ENCODE data around the gene ADAMTS6. TPM values are rescaled to one million over a fixed set of nuclear protein-coding genes. Genes with fewer than 3 reads are reported as not detected.

Gene ADAMTS6
- total and polyA plus RNA-seq, 9 donors: 0.80 to 3.2 (median 1.4) TPM

DNA sequence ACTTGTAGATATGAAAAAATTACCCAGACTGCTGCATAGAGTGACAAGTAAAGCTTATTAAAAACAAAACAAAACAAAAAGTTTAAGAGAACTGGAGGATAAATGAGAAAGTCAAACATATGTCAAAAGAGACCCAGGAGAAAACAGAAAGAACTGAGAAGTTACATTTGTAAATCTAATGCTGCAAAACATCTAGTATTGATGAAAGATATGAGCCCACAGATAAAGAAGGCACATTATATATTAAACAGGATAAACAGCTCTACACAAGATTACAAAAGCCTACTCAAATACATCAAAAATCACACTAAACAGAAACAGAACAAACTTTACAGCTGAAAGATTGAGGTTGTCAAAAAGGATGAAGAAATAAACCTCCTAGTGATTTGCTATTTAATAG is 55.1 kb downstream of the ADAMTS6 start:
- no peaks in the 10 kb centered on the region for H3K9me3 ChIP-seq (replicated peaks; ENCODE audit: control insufficient read depth, low read depth, low read length)
- no peaks in the 10 kb centered on the region for H3K36me3 ChIP-seq (ENCODE audit: control insufficient read depth, insufficient read depth, low read length)
- no peaks in the 10 kb centered on the region for H3K27me3 ChIP-seq (ENCODE audit: control insufficient read depth, insufficient read depth, low read length)
- H3K4me3 ChIP-seq (ENCODE audit: low read length): no peak overlapping the region
- H3K27ac ChIP-seq (ENCODE audit: low read length): no peak overlapping the region
- H3K4me1 ChIP-seq (ENCODE audit: control insufficient read depth, insufficient read depth, low read length): no peaks in the 10 kb centered on the region
- DNase-seq: no peak

DNA sequence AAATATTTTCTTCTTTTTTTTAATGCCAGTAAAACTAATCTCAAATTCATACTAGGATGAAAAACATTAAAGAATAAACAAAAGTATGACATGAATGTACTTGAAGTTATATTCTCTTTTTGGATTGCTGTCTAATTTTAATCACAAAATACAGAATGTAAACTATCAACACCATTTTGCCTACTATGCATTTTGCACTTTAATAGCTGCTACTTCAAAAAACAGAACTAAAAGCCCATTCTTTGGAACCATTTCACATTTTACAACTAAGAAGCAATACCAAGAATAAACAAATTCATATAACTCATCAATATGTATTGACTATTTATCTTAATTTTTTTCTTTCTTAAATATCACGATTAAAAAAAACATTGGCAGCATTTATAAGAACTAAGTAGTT is 58.1 kb downstream of the ADAMTS6 start:
- H3K9me3 ChIP-seq (replicated peaks; ENCODE audit: control insufficient read depth, low read depth, low read length): peaks cover 4% of the 10 kb centered on the region
- no peak overlapping the region for H3K27ac ChIP-seq (ENCODE audit: low read length)
- H3K36me3 ChIP-seq (ENCODE audit: control insufficient read depth, insufficient read depth, low read length): no peaks in the 10 kb centered on the region
- no peaks in the 10 kb centered on the region for H3K27me3 ChIP-seq (ENCODE audit: control insufficient read depth, insufficient read depth, low read length)
- no peak for DNase-seq
- no peak overlapping the region for H3K4me3 ChIP-seq (ENCODE audit: low read length)
- H3K4me1 ChIP-seq (ENCODE audit: control insufficient read depth, insufficient read depth, low read length): no peaks in the 10 kb centered on the region
- no CpG with 5 or more reads among the region's 1 CpG for WGBS (ENCODE audit: insufficient coverage)

DNA sequence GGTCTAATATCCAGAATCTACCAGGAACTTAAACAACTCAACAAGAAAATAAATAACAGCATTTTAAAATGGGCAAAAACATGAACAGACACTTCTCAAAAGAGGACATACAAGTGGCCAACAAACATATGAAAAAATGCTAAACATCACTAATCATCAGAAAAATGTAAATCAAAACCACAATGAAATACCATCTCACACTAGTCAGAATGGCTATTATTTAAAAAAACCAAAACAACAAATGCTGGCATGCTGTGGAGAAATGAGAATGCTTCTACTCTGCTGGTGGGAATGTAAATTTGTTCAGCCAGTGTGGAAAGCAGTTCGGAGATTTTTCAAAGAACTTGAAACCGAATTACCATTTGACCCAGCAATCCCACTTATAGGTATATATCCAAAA is 63.1 kb downstream of the ADAMTS6 start:
- no peak overlapping the region for H3K27ac ChIP-seq (ENCODE audit: low read length)
- no peaks in the 10 kb centered on the region for H3K4me1 ChIP-seq (ENCODE audit: control insufficient read depth, insufficient read depth, low read length)
- peaks cover 6% of the 10 kb centered on the region for H3K9me3 ChIP-seq (replicated peaks; ENCODE audit: control insufficient read depth, low read depth, low read length)
- no peak for DNase-seq
- H3K4me3 ChIP-seq (ENCODE audit: low read length): no peak overlapping the region
- H3K27me3 ChIP-seq (ENCODE audit: control insufficient read depth, insufficient read depth, low read length): no peaks in the 10 kb centered on the region
- no peaks in the 10 kb centered on the region for H3K36me3 ChIP-seq (ENCODE audit: control insufficient read depth, insufficient read depth, low read length)
- WGBS (ENCODE audit: insufficient coverage): no CpG with 5 or more reads among the region's 2 CpGs

DNA sequence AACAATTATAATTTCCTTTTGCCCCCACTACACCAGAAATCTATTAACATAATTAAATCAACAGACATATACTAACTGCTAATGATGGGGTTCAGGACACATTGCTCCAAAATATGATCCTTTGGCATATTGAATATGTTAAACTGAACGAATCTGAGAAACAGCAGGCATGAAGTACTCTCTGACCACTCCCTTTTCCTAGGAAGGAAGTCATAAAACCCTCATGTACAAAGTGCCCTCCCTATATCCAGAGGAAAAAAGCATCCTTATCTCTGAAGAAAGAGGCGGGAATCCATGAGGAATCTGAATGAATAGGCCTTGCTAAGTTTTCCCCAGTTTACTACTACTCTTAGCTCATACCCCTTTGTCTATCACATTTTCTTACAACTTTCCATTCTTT is 67.9 kb downstream of the ADAMTS6 start:
- 80% methylated on average over 1 of the region's 2 CpGs for WGBS (ENCODE audit: insufficient coverage)
- DNase-seq: no peak
- H3K4me3 ChIP-seq (ENCODE audit: low read length): no peak overlapping the region
- peaks cover 3% of the 10 kb centered on the region for H3K9me3 ChIP-seq (replicated peaks; ENCODE audit: control insufficient read depth, low read depth, low read length)
- no peaks in the 10 kb centered on the region for H3K36me3 ChIP-seq (ENCODE audit: control insufficient read depth, insufficient read depth, low read length)
- H3K27me3 ChIP-seq (ENCODE audit: control insufficient read depth, insufficient read depth, low read length): no peaks in the 10 kb centered on the region
- H3K4me1 ChIP-seq (ENCODE audit: control insufficient read depth, insufficient read depth, low read length): no peaks in the 10 kb centered on the region
- H3K27ac ChIP-seq (ENCODE audit: low read length): no peak overlapping the region

DNA sequence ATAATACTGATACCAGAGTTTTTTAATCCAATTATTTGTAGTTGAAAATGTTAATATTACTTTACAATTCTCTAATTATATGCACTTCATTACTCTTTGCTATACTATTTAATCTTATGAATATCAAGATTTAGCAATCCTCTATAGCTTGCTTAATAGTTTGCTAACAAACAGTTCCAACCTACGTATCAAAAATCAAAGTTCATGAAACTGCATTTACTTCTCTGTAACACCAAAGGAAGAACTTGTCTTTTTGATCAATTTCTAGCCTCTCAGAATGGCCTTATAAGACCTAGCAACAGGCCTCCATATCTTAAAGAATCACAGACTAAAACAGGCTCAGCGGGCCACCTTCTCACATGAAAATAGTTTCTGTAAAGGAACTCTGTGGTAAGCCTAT is 68.9 kb downstream of the ADAMTS6 start:
- Histone ChIP-seq H3K9me3 (replicated peaks; ENCODE audit: control insufficient read depth, low read depth, low read length) (peaks cover 2% of the 10 kb centered on the region), H3K36me3 (ENCODE audit: control insufficient read depth, insufficient read depth, low read length) (no peaks in the 10 kb centered on the region), H3K4me1 (ENCODE audit: control insufficient read depth, insufficient read depth, low read length) (no peaks in the 10 kb centered on the region), H3K27me3 (ENCODE audit: control insufficient read depth, insufficient read depth, low read length) (no peaks in the 10 kb centered on the region), H3K27ac (ENCODE audit: low read length) (no peak overlapping the region), H3K4me3 (ENCODE audit: low read length) (no peak overlapping the region)
- DNase-seq: no peak
- WGBS (ENCODE audit: insufficient coverage): no CpG with 5 or more reads among the region's 2 CpGs

DNA sequence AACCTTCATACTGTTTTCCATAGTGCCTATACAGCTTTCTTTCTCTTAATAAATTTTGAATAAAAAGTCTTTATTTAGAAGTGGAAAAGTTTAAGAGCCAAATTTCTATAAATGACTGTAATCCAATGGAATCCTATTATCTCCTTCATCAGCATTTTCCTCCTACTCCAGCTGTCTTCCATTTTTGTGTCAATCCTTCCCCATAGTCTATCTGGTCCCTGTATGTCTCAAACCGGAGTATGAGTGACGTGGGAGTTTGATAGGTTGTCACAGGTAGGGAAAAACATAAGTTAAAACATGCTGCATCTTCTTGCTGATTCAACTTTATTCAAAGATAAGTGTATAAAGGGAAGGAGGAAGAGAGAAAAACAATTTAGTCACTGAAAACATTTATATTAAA is 70.4 kb downstream of the ADAMTS6 start:
- Histone ChIP-seq H3K36me3 (ENCODE audit: control insufficient read depth, insufficient read depth, low read length) (no peaks in the 10 kb centered on the region), H3K4me3 (ENCODE audit: low read length) (no peak overlapping the region), H3K27ac (ENCODE audit: low read length) (no peak overlapping the region), H3K9me3 (replicated peaks; ENCODE audit: control insufficient read depth, low read depth, low read length) (peaks cover 2% of the 10 kb centered on the region), H3K27me3 (ENCODE audit: control insufficient read depth, insufficient read depth, low read length) (no peaks in the 10 kb centered on the region), H3K4me1 (ENCODE audit: control insufficient read depth, insufficient read depth, low read length) (no peaks in the 10 kb centered on the region)
- DNase-seq: no peak
- no CpG with 5 or more reads among the region's 2 CpGs for WGBS (ENCODE audit: insufficient coverage)

DNA sequence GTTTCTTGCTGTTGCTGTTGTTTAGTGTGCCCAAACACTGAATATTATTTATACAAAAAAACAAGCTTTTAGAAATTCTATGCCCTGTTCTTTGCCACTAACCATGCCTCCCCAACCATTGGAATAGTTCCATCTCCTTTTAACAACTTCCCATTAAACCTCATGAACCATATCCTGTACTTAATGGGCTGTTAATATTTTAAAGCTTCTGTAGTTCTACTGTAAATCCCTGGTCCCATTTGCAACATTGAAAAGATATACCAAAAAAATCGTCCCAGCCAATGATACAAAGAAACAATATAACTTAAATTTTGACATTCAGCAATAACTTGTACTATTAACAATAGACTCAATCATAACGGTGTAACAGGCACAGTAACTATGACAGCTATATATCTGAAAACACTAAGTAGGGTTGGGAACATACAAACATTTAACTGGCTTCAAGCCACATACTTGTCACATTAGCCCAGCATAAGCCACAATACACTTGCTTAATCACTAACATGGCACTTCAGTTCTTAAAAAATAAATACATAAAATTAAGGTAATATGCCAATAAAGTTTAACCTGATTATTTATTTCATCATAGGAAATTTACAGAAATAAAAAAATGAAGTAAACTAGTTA is 86.1 kb downstream of the ADAMTS6 start:
- WGBS (ENCODE audit: insufficient coverage): no CpG with 5 or more reads among the region's 2 CpGs
- H3K36me3 ChIP-seq (ENCODE audit: control insufficient read depth, insufficient read depth, low read length): no peaks in the 10 kb centered on the region
- no peak overlapping the region for H3K4me3 ChIP-seq (ENCODE audit: low read length)
- H3K4me1 ChIP-seq (ENCODE audit: control insufficient read depth, insufficient read depth, low read length): no peaks in the 10 kb centered on the region
- H3K27me3 ChIP-seq (ENCODE audit: control insufficient read depth, insufficient read depth, low read length): no peaks in the 10 kb centered on the region
- DNase-seq: no peak
- H3K9me3 ChIP-seq (replicated peaks; ENCODE audit: control insufficient read depth, low read depth, low read length): no peaks in the 10 kb centered on the region
- no peak overlapping the region for H3K27ac ChIP-seq (ENCODE audit: low read length)

DNA sequence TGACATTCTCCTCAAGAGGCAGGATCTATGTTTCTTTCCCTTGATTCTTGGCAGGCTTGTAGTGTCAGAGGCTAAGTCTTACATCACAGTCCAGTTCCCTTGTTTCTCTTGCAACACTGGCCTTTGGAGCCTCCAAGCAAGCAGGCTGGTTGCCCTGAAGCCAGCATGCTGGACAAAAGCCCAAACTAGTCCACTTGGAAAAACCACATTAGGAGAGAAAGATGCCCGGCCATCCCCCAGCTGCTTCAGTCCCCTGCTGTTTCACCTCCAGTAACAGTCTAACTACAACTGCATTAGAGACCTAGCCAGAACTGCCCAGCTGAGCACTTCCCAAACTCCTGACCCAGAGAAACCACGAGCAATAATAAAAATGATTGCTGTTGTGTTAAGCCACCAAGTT is 87.6 kb downstream of the ADAMTS6 start:
- DNase-seq: peak; percentile 15
- Histone ChIP-seq H3K27me3 (ENCODE audit: control insufficient read depth, insufficient read depth, low read length) (no peaks in the 10 kb centered on the region), H3K4me3 (ENCODE audit: low read length) (no peak overlapping the region), H3K9me3 (replicated peaks; ENCODE audit: control insufficient read depth, low read depth, low read length) (no peaks in the 10 kb centered on the region), H3K36me3 (ENCODE audit: control insufficient read depth, insufficient read depth, low read length) (no peaks in the 10 kb centered on the region), H3K27ac (ENCODE audit: low read length) (no peak overlapping the region), H3K4me1 (ENCODE audit: control insufficient read depth, insufficient read depth, low read length) (no peaks in the 10 kb centered on the region)
- WGBS (ENCODE audit: insufficient coverage): no CpG with 5 or more reads among the region's 2 CpGs

DNA sequence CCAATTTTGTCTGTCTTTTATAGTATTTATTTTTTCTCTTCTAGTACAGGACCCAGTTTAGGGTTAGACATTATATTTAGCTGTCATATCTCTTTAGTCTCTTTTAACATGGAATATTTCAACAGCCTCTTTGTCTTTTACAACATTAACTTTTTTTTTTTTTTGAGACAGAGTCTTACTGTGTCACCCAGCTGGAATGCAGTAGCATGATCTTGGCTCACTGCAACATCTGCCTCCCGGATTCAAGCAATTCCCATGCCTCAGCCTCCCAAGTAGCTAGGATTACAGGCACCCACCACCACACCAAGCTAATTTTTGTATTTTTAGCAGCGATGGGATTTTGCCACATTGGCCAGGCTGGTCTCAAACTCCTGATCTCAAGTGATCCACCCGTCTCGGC is 90.1 kb downstream of the ADAMTS6 start:
- whole genome bisulfite sequencing (ENCODE audit: insufficient coverage): 90% methylated on average over 3 of the region's 4 CpGs
- Histone ChIP-seq H3K27ac (ENCODE audit: low read length) (no peak overlapping the region), H3K27me3 (ENCODE audit: control insufficient read depth, insufficient read depth, low read length) (no peaks in the 10 kb centered on the region), H3K4me1 (ENCODE audit: control insufficient read depth, insufficient read depth, low read length) (no peaks in the 10 kb centered on the region), H3K9me3 (replicated peaks; ENCODE audit: control insufficient read depth, low read depth, low read length) (no peaks in the 10 kb centered on the region), H3K36me3 (ENCODE audit: control insufficient read depth, insufficient read depth, low read length) (no peaks in the 10 kb centered on the region), H3K4me3 (ENCODE audit: low read length) (no peak overlapping the region)
- DNase-seq: no peak

DNA sequence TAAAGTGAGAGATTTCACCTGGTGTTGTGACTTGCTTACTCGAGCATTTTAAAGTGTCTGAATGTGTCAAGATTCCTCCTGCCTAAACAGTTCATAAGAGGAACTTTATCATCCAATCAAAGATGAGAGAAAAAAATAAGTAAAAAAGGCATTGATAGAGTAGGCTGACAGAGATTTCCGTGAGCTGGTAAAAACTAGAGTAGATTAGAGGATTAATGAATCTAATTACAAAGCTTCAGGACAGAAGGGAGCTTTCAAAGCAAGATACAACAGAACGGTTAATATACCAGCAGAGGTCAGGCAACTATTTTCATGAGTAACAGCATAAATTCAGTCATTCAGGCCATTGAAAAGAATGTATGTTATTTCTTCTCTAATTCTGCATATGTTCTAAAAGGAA is 91.5 kb downstream of the ADAMTS6 start:
- H3K9me3 ChIP-seq (replicated peaks; ENCODE audit: control insufficient read depth, low read depth, low read length): no peaks in the 10 kb centered on the region
- no peaks in the 10 kb centered on the region for H3K4me1 ChIP-seq (ENCODE audit: control insufficient read depth, insufficient read depth, low read length)
- WGBS (ENCODE audit: insufficient coverage): no CpG with 5 or more reads among the region's 3 CpGs
- H3K27ac ChIP-seq (ENCODE audit: low read length): no peak overlapping the region
- H3K27me3 ChIP-seq (ENCODE audit: control insufficient read depth, insufficient read depth, low read length): no peaks in the 10 kb centered on the region
- DNase-seq: no peak
- no peaks in the 10 kb centered on the region for H3K36me3 ChIP-seq (ENCODE audit: control insufficient read depth, insufficient read depth, low read length)
- H3K4me3 ChIP-seq (ENCODE audit: low read length): no peak overlapping the region

DNA sequence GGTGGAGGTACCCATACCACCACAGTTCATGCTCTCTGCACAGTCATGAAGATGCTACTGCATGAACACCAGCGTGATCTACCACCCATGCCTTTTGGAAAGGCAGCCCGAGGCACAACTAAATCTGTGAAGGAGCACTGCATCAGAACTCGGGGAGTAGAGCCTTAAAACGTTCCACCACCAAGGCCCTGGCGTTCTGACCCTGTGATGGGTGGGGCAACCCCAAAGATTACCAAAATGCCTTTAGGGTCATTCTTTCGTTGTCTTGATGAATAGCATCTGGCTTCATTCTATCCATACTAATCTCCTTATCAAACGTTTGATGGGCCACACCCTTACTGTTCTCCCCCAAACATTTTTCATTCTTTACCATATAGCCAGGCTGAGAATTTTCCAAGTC is 97.9 kb downstream of the ADAMTS6 start:
- H3K4me3 ChIP-seq (ENCODE audit: low read length): no peak overlapping the region
- H3K9me3 ChIP-seq (replicated peaks; ENCODE audit: control insufficient read depth, low read depth, low read length): no peaks in the 10 kb centered on the region
- H3K4me1 ChIP-seq (ENCODE audit: control insufficient read depth, insufficient read depth, low read length): no peaks in the 10 kb centered on the region
- H3K27ac ChIP-seq (ENCODE audit: low read length): no peak overlapping the region
- DNase-seq: no peak
- 90% methylated on average over 7 of the region's 7 CpGs for whole genome bisulfite sequencing (ENCODE audit: insufficient coverage)
- no peaks in the 10 kb centered on the region for H3K36me3 ChIP-seq (ENCODE audit: control insufficient read depth, insufficient read depth, low read length)
- no peaks in the 10 kb centered on the region for H3K27me3 ChIP-seq (ENCODE audit: control insufficient read depth, insufficient read depth, low read length)

Data from muscle of leg (tissue), 11 donors.